ENCODE data around the gene KDF1. TPM values are rescaled to one million over a fixed set of nuclear protein-coding genes. Genes with fewer than 3 reads are reported as not detected.
"Not testable (repeated sequence)": the region's sequence is repeated elsewhere in the genome, so short reads cannot be mapped to it uniquely, and the experiment has no call there.

The KDF1 gene
- total RNA-seq, 1 donor from 2014 or later, result not detected

- no peak for DNase-seq (ENCODE audit: low spot score)
Measured at GRCh38 chr1:26957306-26957705, 3.0 kb downstream of the KDF1 start.

- no peak for DNase-seq (ENCODE audit: low spot score)
Measured at GRCh38 chr1:26956321-26956720, 3.9 kb downstream of the KDF1 start.

- DNase-seq (ENCODE audit: low spot score), result no peak
Measured at GRCh38 chr1:26953374-26953773, 6.9 kb downstream of the KDF1 start.

- DNase-seq (ENCODE audit: low spot score), result no peak
Measured at GRCh38 chr1:26951821-26952497, 8.3 kb downstream of the KDF1 start.

- DNase-seq (ENCODE audit: low spot score), result no peak
Measured at GRCh38 chr1:26951216-26951615, 9.1 kb downstream of the KDF1 start.

- DNase-seq (ENCODE audit: low spot score), result no peak
Measured at GRCh38 chr1:26950602-26951001, 9.7 kb downstream of the KDF1 start.

- DNase-seq (ENCODE audit: low spot score), result no peak
Measured at GRCh38 chr1:26949926-26950319, 10.3 kb downstream of the KDF1 start.

- DNase-seq (ENCODE audit: low spot score), result no peak
Measured at GRCh38 chr1:26949266-26949925, 10.9 kb downstream of the KDF1 start.

- not testable (repeated sequence) for DNase-seq (ENCODE audit: low spot score)
Measured at GRCh38 chr1:26948725-26949057, 11.6 kb downstream of the KDF1 start.

GRCh38 chr1:26946270-26946669 is 14.0 kb downstream of the KDF1 start:
- DNase-seq (ENCODE audit: low spot score), result no peak

GRCh38 chr1:26945728-26946127 is 14.5 kb downstream of the KDF1 start:
- DNase-seq (ENCODE audit: low spot score), result no peak

GRCh38 chr1:26945138-26945537 is 15.1 kb downstream of the KDF1 start:
- no peak for DNase-seq (ENCODE audit: low spot score)

- no peak for DNase-seq (ENCODE audit: low spot score)
Measured at GRCh38 chr1:26942656-26943055, 17.6 kb downstream of the KDF1 start.

- no peak for DNase-seq (ENCODE audit: low spot score)
Measured at GRCh38 chr1:26941311-26941710, 19.0 kb downstream of the KDF1 start.

- no peak for DNase-seq (ENCODE audit: low spot score)
Measured at GRCh38 chr1:26938659-26939025, 21.6 kb downstream of the KDF1 start.

- DNase-seq (ENCODE audit: low spot score), result no peak
Measured at GRCh38 chr1:26938004-26938658, 22.1 kb downstream of the KDF1 start.

- DNase-seq (ENCODE audit: low spot score), result no peak
Measured at GRCh38 chr1:26936823-26937222, 23.4 kb downstream of the KDF1 start.

GRCh38 chr1:26932531-26932930 is 27.7 kb downstream of the KDF1 start:
- DNase-seq (ENCODE audit: low spot score), result no peak

GRCh38 chr1:26923711-26924110 is 36.6 kb downstream of the KDF1 start:
- no peak for DNase-seq (ENCODE audit: low spot score)

GRCh38 chr1:26922901-26923300 is 37.4 kb downstream of the KDF1 start:
- DNase-seq (ENCODE audit: low spot score), result no peak

- no peak for DNase-seq (ENCODE audit: low spot score)
Measured at GRCh38 chr1:26922431-26922729, 37.9 kb downstream of the KDF1 start.

GRCh38 chr1:26921540-26922430 is 38.5 kb downstream of the KDF1 start, which contains the start of gene NUDC:
Gene NUDC, plus strand, starts transcription at chr1:26921743. Its CDS starts 106 bp downstream, at chr1:26921849.
- DNase-seq (ENCODE audit: low spot score), result peak; percentile 99
